ENCODE data around the gene MPC1. TPM values are rescaled to one million over a fixed set of nuclear protein-coding genes. Genes with fewer than 3 reads are reported as not detected.
"Not testable (repeated sequence)": the region's sequence is repeated elsewhere in the genome, so short reads cannot be mapped to it uniquely, and the experiment has no call there.

The MPC1 gene
- total and polyA plus RNA-seq, 11 donors: 213 to 796 (median 542) TPM

- not testable (repeated sequence) for H3K9me3 ChIP-seq, H3K27ac ChIP-seq, H3K4me1 ChIP-seq, H3K4me3 ChIP-seq, H3K36me3 ChIP-seq
- peaks cover 0 to 12% (median 0%) of the 10 kb centered on the region in 9 donors for H3K27me3 ChIP-seq
- intact Hi-C loops (cut with DNase I): loop anchor here (1.0 to 5.0 kb wide), 9 partner anchors 87 to 513 kb away; no protein-coding TSS in a partner anchor
- TF ChIP-seq, protein P1, sequence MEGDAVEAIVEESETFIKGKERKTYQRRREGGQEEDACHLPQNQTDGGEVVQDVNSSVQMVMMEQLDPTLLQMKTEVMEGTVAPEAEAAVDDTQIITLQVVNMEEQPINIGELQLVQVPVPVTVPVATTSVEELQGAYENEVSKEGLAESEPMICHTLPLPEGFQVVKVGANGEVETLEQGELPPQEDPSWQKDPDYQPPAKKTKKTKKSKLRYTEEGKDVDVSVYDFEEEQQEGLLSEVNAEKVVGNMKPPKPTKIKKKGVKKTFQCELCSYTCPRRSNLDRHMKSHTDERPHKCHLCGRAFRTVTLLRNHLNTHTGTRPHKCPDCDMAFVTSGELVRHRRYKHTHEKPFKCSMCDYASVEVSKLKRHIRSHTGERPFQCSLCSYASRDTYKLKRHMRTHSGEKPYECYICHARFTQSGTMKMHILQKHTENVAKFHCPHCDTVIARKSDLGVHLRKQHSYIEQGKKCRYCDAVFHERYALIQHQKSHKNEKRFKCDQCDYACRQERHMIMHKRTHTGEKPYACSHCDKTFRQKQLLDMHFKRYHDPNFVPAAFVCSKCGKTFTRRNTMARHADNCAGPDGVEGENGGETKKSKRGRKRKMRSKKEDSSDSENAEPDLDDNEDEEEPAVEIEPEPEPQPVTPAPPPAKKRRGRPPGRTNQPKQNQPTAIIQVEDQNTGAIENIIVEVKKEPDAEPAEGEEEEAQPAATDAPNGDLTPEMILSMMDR (IDR thresholded peaks at IDR 0.05): peak; percentile 61 to 91 (median 80)
- DNase-seq (peak; percentile 62 to 77 (median 71)), ATAC-seq (peak; percentile 77 to 87 (median 78))
- WGBS, 4 donors: 24 to 31% (median 28%) methylated on average over 15 to 16 of the region's 16 CpGs
Observed at GRCh38 chr6:166400649-166401250, 18.0 kb upstream of the MPC1 start.

DNA sequence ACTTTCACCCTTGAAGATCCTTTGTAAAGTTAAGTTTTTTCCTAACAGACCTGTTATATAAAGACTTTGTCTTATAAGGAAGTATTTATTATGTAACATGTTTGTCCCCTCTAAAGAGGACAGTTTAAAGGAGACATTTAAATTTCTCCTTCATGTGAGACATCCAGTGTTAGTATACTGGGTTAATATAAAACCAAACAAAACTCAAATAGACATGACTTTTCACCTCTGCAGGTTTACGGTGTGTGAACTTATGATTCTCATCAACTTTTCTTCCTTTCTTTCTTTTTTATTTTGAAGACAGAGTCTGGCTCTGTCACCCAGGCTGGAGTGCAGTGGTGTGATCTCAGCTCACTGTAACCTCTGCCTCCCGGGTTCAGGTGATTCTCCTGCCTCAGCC, 17.4 kb upstream of the MPC1 start:
- peaks cover 0 to 12% (median 0%) of the 10 kb centered on the region in 9 donors for H3K27me3 ChIP-seq
- no peak for ATAC-seq
- WGBS, 4 donors: 87 to 92% (median 88%) methylated on average over 2 of the region's 2 CpGs

GRCh38 chr6:166398348-166398747, 15.6 kb upstream of the MPC1 start:
- Histone ChIP-seq H3K27me3 (peaks cover 0 to 23% (median 0%) of the 10 kb centered on the region in 9 donors), H3K36me3 (no peaks in the 10 kb centered on the region), H3K27ac (no peak overlapping the region), H3K9me3 (no peaks in the 10 kb centered on the region), H3K4me3 (no peak overlapping the region), H3K4me1 (no peaks in the 10 kb centered on the region)
- DNase-seq: no peak
- TF ChIP-seq, protein P1 (IDR thresholded peaks at IDR 0.05): no peak
- no peak for TF ChIP-seq POLR2A (IDR thresholded peaks at IDR 0.05)
- intact Hi-C loops (cut with DNase I): loop anchor here in 3 of 10 donors (2.0 to 10.0 kb wide), 3 partner anchors 66 to 244 kb away; no protein-coding TSS in a partner anchor
- 77 to 92% (median 85%) methylated on average over 3 of the region's 3 CpGs for WGBS, 4 donors
- ATAC-seq: no peak

More for the DNA sequence above, 17.4 kb upstream of the MPC1 start:
- Histone ChIP-seq H3K9me3 (no peaks in the 10 kb centered on the region), H3K4me3 (no peak overlapping the region), H3K4me1 (no peaks in the 10 kb centered on the region), H3K36me3 (no peaks in the 10 kb centered on the region), H3K27ac (no peak overlapping the region)
- intact Hi-C loops (cut with DNase I): loop anchor here (1.0 to 5.0 kb wide), 9 partner anchors 87 to 513 kb away; no protein-coding TSS in a partner anchor
- TF ChIP-seq POLR2A (IDR thresholded peaks at IDR 0.05): no peak
- TF ChIP-seq, protein P1 (IDR thresholded peaks at IDR 0.05): no peak
- DNase-seq: no peak

DNA sequence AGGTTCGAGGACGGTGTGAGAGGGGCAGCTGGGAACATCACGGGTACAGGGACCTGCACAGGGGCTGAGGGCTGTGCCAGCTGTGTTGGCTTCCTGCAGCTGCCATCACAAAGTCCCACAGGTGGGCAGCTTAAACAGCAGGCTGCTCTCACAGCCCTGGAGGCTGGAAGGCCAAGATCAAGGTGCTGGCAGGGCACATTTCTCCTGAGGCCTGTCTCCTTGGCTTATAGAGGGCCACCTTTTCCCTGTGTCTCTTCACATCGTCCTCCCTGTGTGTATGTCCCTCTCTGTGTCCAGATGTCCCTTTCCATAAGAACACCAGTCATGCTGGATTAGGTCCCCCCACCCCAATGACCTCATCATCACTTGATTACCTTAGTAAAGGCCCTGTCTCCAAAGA, 15.1 kb upstream of the MPC1 start:
- DNase-seq (no peak), ATAC-seq (no peak)
- TF ChIP-seq, protein P1 (IDR thresholded peaks at IDR 0.05): no peak
- no peak for TF ChIP-seq POLR2A (IDR thresholded peaks at IDR 0.05)
- Histone ChIP-seq H3K36me3 (no peaks in the 10 kb centered on the region), H3K4me1 (no peaks in the 10 kb centered on the region), H3K27me3 (peaks cover 0 to 20% (median 0%) of the 10 kb centered on the region in 9 donors), H3K27ac (no peak overlapping the region), H3K9me3 (no peaks in the 10 kb centered on the region), H3K4me3 (no peak overlapping the region)
- intact Hi-C loops (cut with DNase I): loop anchor here in 3 of 10 donors (2.0 to 10.0 kb wide), 3 partner anchors 66 to 243 kb away; no protein-coding TSS in a partner anchor
- WGBS, 4 donors: 87 to 95% (median 89%) methylated on average over 3 to 4 of the region's 4 CpGs

All from heart left ventricle (tissue), 16 donors.